H9 (cell line): Measurements from ENCODE around the gene ALDH2. TPM values are rescaled to one million over a fixed set of nuclear protein-coding genes. Genes with fewer than 3 reads are reported as not detected.
A peak's percentile ranks its signal among the peaks of the same experiment; 100 is the strongest.

Experiments
- DNase-seq: peaks from one replicate; pipeline ENCODE4 v3.0.0-alpha.2; 2017
- H2AFZ ChIP-seq: one replicate; pipeline ENCODE4 v1.6.1; 2013; ENCODE audit warnings: mild to moderate bottlenecking, low read length, control low read depth, moderate library complexity
- H2AK5ac ChIP-seq: 2 replicates; pipeline ENCODE4 v1.6.1; 2013; ENCODE audit warnings: low read length, control low read depth, mixed read lengths; ENCODE audit not compliant: insufficient read length
- H2BK120ac ChIP-seq: one replicate; pipeline ENCODE4 v1.6.1; 2013; ENCODE audit warnings: low read depth, mild to moderate bottlenecking, low read length, control low read depth, inconsistent platforms; ENCODE audit not compliant: poor library complexity, severe bottlenecking
- H2BK12ac ChIP-seq: 2 replicates; pipeline ENCODE4 v1.6.1; 2013; ENCODE audit warnings: low read length, control low read depth, mixed read lengths, low read depth; ENCODE audit not compliant: insufficient read length
- H2BK15ac ChIP-seq: 2 replicates; pipeline ENCODE4 v1.6.1; 2013; ENCODE audit warnings: low read depth, low read length, control low read depth
- H2BK20ac ChIP-seq: one replicate; pipeline ENCODE4 v1.6.1; 2013; ENCODE audit warnings: low read depth, mild to moderate bottlenecking, low read length, control low read depth, inconsistent platforms; ENCODE audit not compliant: poor library complexity, severe bottlenecking
- H2BK5ac ChIP-seq: 2 replicates; pipeline ENCODE4 v1.6.1; 2013; ENCODE audit warnings: low read length, control low read depth, mixed read lengths; ENCODE audit not compliant: insufficient read length
- H3K14ac ChIP-seq: 2 replicates; pipeline ENCODE4 v1.6.1; 2013; ENCODE audit warnings: low read length, control low read depth; ENCODE audit not compliant: insufficient read depth
- H3K18ac ChIP-seq: 2 replicates; pipeline ENCODE4 v1.6.1; 2013; ENCODE audit warnings: low read depth, mild to moderate bottlenecking, mixed read lengths, low read length, control low read depth; ENCODE audit not compliant: insufficient read length
- H3K23ac ChIP-seq: 2 replicates; pipeline ENCODE4 v1.6.1; 2013; ENCODE audit warnings: low read length, control low read depth, mixed read lengths, low read depth; ENCODE audit not compliant: insufficient read length
- H3K23me2 ChIP-seq: 2 replicates; pipeline ENCODE4 v1.6.1; 2013; ENCODE audit warnings: low read depth, mild to moderate bottlenecking, mixed read lengths, low read length, control low read depth; ENCODE audit not compliant: insufficient read length, poor library complexity, severe bottlenecking
- H3K27ac ChIP-seq: 2 replicates; pipeline ENCODE4 v1.5.1; 2013; ENCODE audit warnings: low read length, control low read depth, mixed read lengths, low read depth; ENCODE audit not compliant: insufficient read length
- H3K27me3 ChIP-seq: 2 replicates; pipeline ENCODE4 v1.6.1; 2013; ENCODE audit warnings: low read length, control low read depth, inconsistent platforms; ENCODE audit not compliant: insufficient read depth
- H3K4ac ChIP-seq: 2 replicates; pipeline ENCODE4 v1.6.1; 2013; ENCODE audit warnings: low read depth, mild to moderate bottlenecking, control low read depth, inconsistent platforms, low read length, moderate library complexity
- H3K4me1 ChIP-seq: 2 replicates; pipeline ENCODE4 v1.6.1; 2013; ENCODE audit warnings: low read length, control low read depth, inconsistent platforms; ENCODE audit not compliant: insufficient read depth
- H3K4me2 ChIP-seq: 2 replicates; pipeline ENCODE4 v1.6.1; 2013; ENCODE audit warnings: low read length, control low read depth, mixed read lengths; ENCODE audit not compliant: insufficient read length, insufficient read depth
- H3K56ac ChIP-seq: 2 replicates; pipeline ENCODE4 v1.6.1; 2013; ENCODE audit warnings: low read depth, mild to moderate bottlenecking, mixed read lengths, low read length, control low read depth; ENCODE audit not compliant: insufficient read length
- H3K79me1 ChIP-seq: 2 replicates; pipeline ENCODE4 v1.6.1; 2013; ENCODE audit warnings: low read depth, mild to moderate bottlenecking, moderate library complexity, low read length, control low read depth, inconsistent platforms; ENCODE audit not compliant: insufficient read depth, poor library complexity, severe bottlenecking
- H3K79me2 ChIP-seq: 2 replicates; pipeline ENCODE4 v1.6.1; 2013; ENCODE audit warnings: low read length, control low read depth, inconsistent platforms; ENCODE audit not compliant: insufficient read depth
- H3K9ac ChIP-seq: 2 replicates; pipeline ENCODE4 v1.6.1; 2013; ENCODE audit warnings: low read length, control low read depth, mixed read lengths; ENCODE audit not compliant: insufficient read length; ENCODE audit errors: extremely low read depth
- H3K9me3 ChIP-seq: one replicate; pipeline ENCODE4 v1.6.1; 2013; ENCODE audit warnings: low read depth, low read length, inconsistent platforms; ENCODE audit not compliant: control insufficient read depth
- H3T11ph ChIP-seq: one replicate; pipeline ENCODE4 v1.6.1; 2013; ENCODE audit warnings: mild to moderate bottlenecking, low read length, control low read depth, inconsistent platforms
- H4K20me1 ChIP-seq: one replicate; pipeline ENCODE4 v1.6.1; 2013; ENCODE audit not compliant: control insufficient read depth, insufficient read length, insufficient read depth
- H4K5ac ChIP-seq: 2 replicates; pipeline ENCODE4 v1.6.1; 2013; ENCODE audit warnings: low read depth, mild to moderate bottlenecking, mixed read lengths, low read length, control low read depth; ENCODE audit not compliant: insufficient read length
- H4K8ac ChIP-seq: replicated peaks from 2 replicates; pipeline ENCODE4 v1.6.1; 2013; ENCODE audit warnings: low read length, control low read depth, mixed read lengths, low read depth; ENCODE audit not compliant: insufficient read length
- H4K91ac ChIP-seq: 2 replicates; pipeline ENCODE4 v1.6.1; 2013; ENCODE audit warnings: low read depth, mild to moderate bottlenecking, moderate library complexity, mixed read lengths, low read length, control low read depth; ENCODE audit not compliant: insufficient read length
- H3K27ac Mint-ChIP-seq, 3 experiments: 2 replicates in 2 of 3; 3 replicates in 1 of 3; pipeline ENCODE4 v1.8.0; 2020 to 2021; ENCODE audit warnings: mixed read lengths in 3 of 3, mild to moderate bottlenecking in 1 of 3, moderate library complexity in 1 of 3
- H3K27me3 Mint-ChIP-seq: 2 replicates; pipeline ENCODE4 v1.8.0; 2021; ENCODE audit warnings: low read depth, mild to moderate bottlenecking, moderate library complexity, mixed read lengths
- H3K36me3 Mint-ChIP-seq, 3 experiments: 2 replicates in 2 of 3; 3 replicates in 1 of 3; pipeline ENCODE4 v1.8.0; 2020 to 2021; ENCODE audit warnings: low read depth in 3 of 3, mixed read lengths in 3 of 3; ENCODE audit not compliant: insufficient read depth in 1 of 3
- H3K4me1 Mint-ChIP-seq, 2 experiments: 2 replicates each; pipeline ENCODE4 v1.8.0; 2020; ENCODE audit warnings: mixed read lengths in 2 of 2
- H3K4me3 Mint-ChIP-seq, 2 experiments: 2 replicates in 1 of 2; 3 replicates in 1 of 2; pipeline ENCODE4 v1.8.0; 2020 to 2021; ENCODE audit warnings: mild to moderate bottlenecking in 2 of 2, mixed read lengths in 2 of 2, moderate library complexity in 1 of 2
- H3K9me3 Mint-ChIP-seq, 2 experiments: 2 replicates in 1 of 2; 3 replicates in 1 of 2; pipeline ENCODE4 v1.8.0; 2020; ENCODE audit warnings: mild to moderate bottlenecking in 2 of 2, mixed read lengths in 2 of 2, moderate library complexity in 1 of 2
- CTCF ChIP-seq: fragments of 200-600 bp; sonication (generic); conservative IDR thresholded peaks from 3 replicates; pipeline ENCODE4 v1.8.0; 2021; ENCODE audit warnings: antibody characterized with exemption, mild to moderate bottlenecking
- WGBS: extraction: QIAGEN DNeasy Blood & Tissue Kit; methylation state at CpG from one replicate; pipeline ENCODE4 v1.1.7; 2013; ENCODE audit warnings: missing lambda C conversion rate, low lambda C conversion rate, mixed read lengths; ENCODE audit not compliant: insufficient read length; ENCODE audit errors: extremely low coverage; 5-methylcytosine and 5-hydroxymethylcytosine counted together
- microRNA-seq: library from miRNA; unstranded; fragments of <30 nt; microRNA quantifications from one replicate; pipeline ENCODE4, GENCODE V29; 2020; ENCODE audit warnings: borderline microRNAs expressed
- total RNA-seq: library from RNA; stranded (reverse); gene quantifications from 2 replicates; pipeline ENCODE4 v1.2.1, GENCODE V29; 2021

The ALDH2 gene
- total RNA-seq, 1 experiment from 2014 or later = 44.0 TPM

GRCh38 chr12:111864913-111865312 is 98.2 kb downstream of the ALDH2 start:
- Histone ChIP-seq H2BK15ac (no peak overlapping the region), H4K20me1 (no peaks in the 10 kb centered on the region), H2BK120ac (no peak overlapping the region), H2AK5ac (no peak overlapping the region), H3K23ac (no peak overlapping the region), H2BK20ac (no peak overlapping the region), H4K91ac (no peak overlapping the region), H3K79me2 (peaks cover 13% of the 10 kb centered on the region; the same call in 1 of the 2 replicates), H3T11ph (no peak overlapping the region), H3K27ac (no peak overlapping the region), H3K79me1 (no peaks in the 10 kb centered on the region), H2BK12ac (no peak overlapping the region), H3K27me3 (no peaks in the 10 kb centered on the region), H3K18ac (no peak overlapping the region), H2BK5ac (no peak overlapping the region), H3K23me2 (no peaks in the 10 kb centered on the region), H3K9ac (no peak overlapping the region), H3K14ac (no peak overlapping the region), H3K4ac (no peak overlapping the region), H3K4me2 (no peak overlapping the region), H3K56ac (no peak overlapping the region), H3K4me1 (peaks cover 9% of the 10 kb centered on the region), H3K9me3 (no peaks in the 10 kb centered on the region), H4K8ac (no peak overlapping the region), H4K5ac (no peak overlapping the region), H2AFZ (no peak overlapping the region)
- Mint-ChIP-seq H3K27me3 (no peaks in the 10 kb centered on the region), H3K9me3 (no peaks in the 10 kb centered on the region), H3K4me1 (peaks cover 44 to 54% of the 10 kb centered on the region in 2 experiments), H3K27ac (peak overlapping the region in 2 of 3 experiments; percentile 31 to 68; a peak in 1 of 7 replicates), H3K36me3 (peaks cover 13 to 32% (median 17%) of the 10 kb centered on the region in 3 experiments), H3K4me3 (no peak overlapping the region)
- no peak for DNase-seq
- TF ChIP-seq CTCF = no peak
- WGBS = no CpG with 5 or more reads among the region's 1 CpG

Small RNA genes lying within 50 kb of the gene (microRNA-seq; reads per million reads assigned to microRNA genes)
- not detected for gene MIR6761

Other genes starting within 250 kb of the ALDH2 start
- 70.5 and 72.9 TPM in 2 replicates for gene ATXN2, start 167.6 kb upstream of the ALDH2 start, total RNA-seq
- gene BRAP, start 81.0 kb upstream of the ALDH2 start, total RNA-seq = 23.4 and 25.0 TPM in 2 replicates
- 24.3 and 25.7 TPM in 2 replicates for gene ACAD10, start 80.9 kb upstream of the ALDH2 start, total RNA-seq
- gene MAPKAPK5, start 75.3 kb downstream of the ALDH2 start, total RNA-seq = 80.7 and 85.7 TPM in 2 replicates
- 10.5 and 10.8 TPM in 2 replicates for gene TMEM116, start 246.2 kb downstream of the ALDH2 start, total RNA-seq
- gene ERP29, start 246.5 kb downstream of the ALDH2 start, total RNA-seq = 160 and 164 TPM in 2 replicates